B cell (primary cell): ENCODE results near the gene SEPTIN5. TPM values are rescaled to one million over a fixed set of nuclear protein-coding genes. Genes with fewer than 3 reads are reported as not detected.

Experiments
- ATAC-seq: fragments of 200-7000 bp; cut with Tn5 transposase; one replicate; pipeline ENCODE4 v1.10.0; 2021; ENCODE audit warnings: low read depth, mild to moderate bottlenecking, moderate number of reproducible peaks, moderate library complexity
- CTCF ChIA-PET: fragments of 350-600 bp; sonication (Branson Sonifier 250); formaldehyde crosslinking; loops from one replicate; lab custom pipeline; 2021; ENCODE audit warnings: antibody characterized with exemption, inconsistent platforms; lab: Charles Lee
- POLR2A ChIA-PET: fragments of 350-600 bp; sonication (Branson Sonifier 250); formaldehyde crosslinking; loops from one replicate; lab custom pipeline; 2021; ENCODE audit warnings: antibody characterized with exemption; lab: Charles Lee
- DNase-seq: peaks from one replicate; pipeline ENCODE4 v3.0.0; 2013
- H2AFZ ChIP-seq: 2 replicates; pipeline ENCODE4 v1.6.1; 2012; ENCODE audit warnings: mild to moderate bottlenecking, low read depth, low read length; ENCODE audit not compliant: insufficient read depth, poor library complexity, severe bottlenecking
- H3K27ac ChIP-seq, 2 donors: 1 replicate in 1 of 2; 2 replicates in 1 of 2; pipeline ENCODE4 v1.5.1; 2012 to 2013; ENCODE audit warnings: low read length in 2 of 2, mild to moderate bottlenecking in 2 of 2, moderate library complexity in 1 of 2
- H3K27me3 ChIP-seq, 4 experiments: fragments of 200-600 bp in 1 of 4; sonication (generic) in 1 of 4; replicated peaks in 1 of 4; 1 replicate in 2 of 4; 2 replicates in 2 of 4; pipeline versions ENCODE4 v1.6.1 to v1.7.0; 2013 to 2016; ENCODE audit warnings: low read length in 3 of 4, mild to moderate bottlenecking in 2 of 4, mixed read lengths in 1 of 4, moderate library complexity in 1 of 4; ENCODE audit not compliant: insufficient read depth in 4 of 4, control insufficient read depth in 3 of 4; ENCODE audit errors: control extremely low read depth in 1 of 4
- H3K36me3 ChIP-seq, 2 experiments: replicated peaks in 1 of 2; 1 replicate in 1 of 2; 2 replicates in 1 of 2; pipeline versions ENCODE4 v1.6.1 to v1.7.1; 2013; ENCODE audit warnings: low read length in 1 of 2; ENCODE audit not compliant: insufficient read depth in 2 of 2, control insufficient read depth in 1 of 2; ENCODE audit errors: control extremely low read depth in 1 of 2, extremely low read depth in 1 of 2
- H3K4me1 ChIP-seq, 2 donors: fragments of 200-600 bp in 1 of 2; sonication (generic) in 1 of 2; 1 replicate in 1 of 2; 2 replicates in 1 of 2; pipeline versions ENCODE4 v1.5.1 to v1.6.1; 2013 to 2017; ENCODE audit warnings: low read length in 2 of 2; ENCODE audit not compliant: control insufficient read depth in 2 of 2, insufficient read depth in 2 of 2
- H3K4me2 ChIP-seq: replicated peaks from 2 replicates; pipeline ENCODE3; 2012; ENCODE audit warnings: mild to moderate bottlenecking, low read depth, low read length; ENCODE audit not compliant: poor library complexity, severe bottlenecking
- H3K4me3 ChIP-seq, 5 experiments: fragments of 200-600 bp in 1 of 5; sonication (generic) in 1 of 5; 1 replicate in 3 of 5; 2 replicates in 2 of 5; pipeline versions ENCODE4 v1.5.1 to v1.7.0; 2011 to 2016; ENCODE audit warnings: low read length in 4 of 5, mild to moderate bottlenecking in 4 of 5, low read depth in 2 of 5, control low read depth in 1 of 5, moderate library complexity in 1 of 5; ENCODE audit not compliant: insufficient read depth in 1 of 5; ENCODE audit errors: control extremely low read depth in 1 of 5, extremely low read depth in 1 of 5
- H3K79me2 ChIP-seq: fragments of 200-600 bp; sonication (generic); one replicate; pipeline ENCODE4 v1.6.0; 2016; ENCODE audit warnings: low read length; ENCODE audit not compliant: control insufficient read depth, insufficient read depth
- H3K9ac ChIP-seq: fragments of 200-600 bp; sonication (generic); 2 replicates; pipeline ENCODE4 v1.6.1; 2017; ENCODE audit warnings: mild to moderate bottlenecking, low read length, moderate library complexity
- H3K9me3 ChIP-seq, 3 donors: one replicate each; pipeline versions ENCODE4 v1.6.1 to v1.7.1; 2013; ENCODE audit warnings: low read length in 2 of 3; ENCODE audit not compliant: control insufficient read depth in 2 of 3, insufficient read depth in 1 of 3; ENCODE audit errors: control extremely low read depth in 1 of 3
- H4K20me1 ChIP-seq: 2 replicates; pipeline ENCODE4 v1.6.0; 2012; ENCODE audit warnings: mild to moderate bottlenecking, low read length; ENCODE audit not compliant: insufficient read depth, control insufficient read depth, poor library complexity, severe bottlenecking
- H3K27ac Mint-ChIP-seq: one replicate; pipeline ENCODE4 v1.8.0; 2021; ENCODE audit warnings: mixed read lengths
- H3K27me3 Mint-ChIP-seq: one replicate; pipeline ENCODE4 v1.8.0; 2021; ENCODE audit warnings: mixed read lengths
- H3K4me1 Mint-ChIP-seq: one replicate; pipeline ENCODE4 v1.8.0; 2021; ENCODE audit warnings: mixed read lengths
- H3K4me3 Mint-ChIP-seq: one replicate; pipeline ENCODE4 v1.8.0; 2021; ENCODE audit warnings: mixed read lengths
- H3K9me3 Mint-ChIP-seq: one replicate; pipeline ENCODE4 v1.8.0; 2022; ENCODE audit warnings: mixed read lengths; ENCODE audit not compliant: insufficient read depth
- EZH2 ChIP-seq: IDR thresholded peaks from 2 replicates; pipeline ENCODE4 v1.6.1; 2012; ENCODE audit warnings: borderline replicate concordance, low read depth, mild to moderate bottlenecking, moderate library complexity, low read length; ENCODE audit not compliant: insufficient read depth, poor library complexity, severe bottlenecking
- WGBS: methylation state at CpG from one replicate; pipeline ENCODE4 v1.1.5; 2013; ENCODE audit warnings: missing lambda C conversion rate; ENCODE audit not compliant: insufficient coverage; 5-methylcytosine and 5-hydroxymethylcytosine counted together
- intact Hi-C: fragments of 100-400 bp; cut with micrococcal nuclease; formaldehyde crosslinking; loops from one replicate; pipeline ENCODE4 v1.10.0; 2022
- polyA plus RNA-seq: library from polyadenylated mRNA; depleted of rRNA; stranded (reverse); fragments of >200 nt; gene quantifications from 2 replicates; pipeline ENCODE4 v1.2.3, GENCODE V29; 2012
- total RNA-seq, 2 donors: library from RNA; stranded (reverse); fragments of 120-200 nt in 1 of 2; gene quantifications; 1 replicate in 1 of 2; 2 replicates in 1 of 2; pipeline versions ENCODE4 v1.2.3 to v1.2.4, GENCODE V29; 2013 to 2022
- TF ChIP-seq, protein P1 (sequence below): fragments of 200-600 bp; IDR thresholded peaks from one replicate; pipeline ENCODE4 v1.8.0; 2022; ENCODE audit warnings: antibody characterized with exemption, mild to moderate bottlenecking

Gene SEPTIN5
- total and polyA plus RNA-seq, 2 donors (not counting 1 experiment from before 2014, with no cell fraction given): 0.06 TPM; not detected in 1

DNA sequence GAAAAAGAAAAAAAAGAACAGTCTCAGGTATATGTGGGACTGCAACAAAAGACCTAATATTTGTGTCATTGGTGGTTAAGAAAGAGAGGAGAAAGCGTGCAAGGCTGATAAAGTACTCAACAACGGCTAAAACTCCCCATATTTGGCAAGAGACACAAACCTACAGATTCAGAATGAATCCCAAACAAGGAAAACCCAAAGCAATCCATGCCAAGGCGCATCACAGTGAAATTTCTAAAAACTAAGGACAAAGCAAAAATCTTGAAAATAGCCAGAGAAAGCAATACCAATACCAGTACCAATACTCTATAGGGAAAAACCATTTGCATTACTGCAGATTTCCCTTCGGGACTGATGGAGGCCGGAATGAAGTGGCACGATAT, 32.4 kb upstream of the SEPTIN5 start:
- ChIA-PET POLR2A (no interaction called here), CTCF (no interaction called here)
- Mint-ChIP-seq H3K4me3 (no peak overlapping the region), H3K9me3 (no peaks in the 10 kb centered on the region), H3K27ac (no peak overlapping the region), H3K4me1 (no peaks in the 10 kb centered on the region), H3K27me3 (peaks cover 22% of the 10 kb centered on the region)
- no peak for DNase-seq
- 80% methylated on average over 1 of the region's 6 CpGs for WGBS
- TF ChIP-seq, protein P1, sequence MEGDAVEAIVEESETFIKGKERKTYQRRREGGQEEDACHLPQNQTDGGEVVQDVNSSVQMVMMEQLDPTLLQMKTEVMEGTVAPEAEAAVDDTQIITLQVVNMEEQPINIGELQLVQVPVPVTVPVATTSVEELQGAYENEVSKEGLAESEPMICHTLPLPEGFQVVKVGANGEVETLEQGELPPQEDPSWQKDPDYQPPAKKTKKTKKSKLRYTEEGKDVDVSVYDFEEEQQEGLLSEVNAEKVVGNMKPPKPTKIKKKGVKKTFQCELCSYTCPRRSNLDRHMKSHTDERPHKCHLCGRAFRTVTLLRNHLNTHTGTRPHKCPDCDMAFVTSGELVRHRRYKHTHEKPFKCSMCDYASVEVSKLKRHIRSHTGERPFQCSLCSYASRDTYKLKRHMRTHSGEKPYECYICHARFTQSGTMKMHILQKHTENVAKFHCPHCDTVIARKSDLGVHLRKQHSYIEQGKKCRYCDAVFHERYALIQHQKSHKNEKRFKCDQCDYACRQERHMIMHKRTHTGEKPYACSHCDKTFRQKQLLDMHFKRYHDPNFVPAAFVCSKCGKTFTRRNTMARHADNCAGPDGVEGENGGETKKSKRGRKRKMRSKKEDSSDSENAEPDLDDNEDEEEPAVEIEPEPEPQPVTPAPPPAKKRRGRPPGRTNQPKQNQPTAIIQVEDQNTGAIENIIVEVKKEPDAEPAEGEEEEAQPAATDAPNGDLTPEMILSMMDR: no peak
- no peak for TF ChIP-seq EZH2
- no peak overlapping the region for H3K9ac ChIP-seq
- no peak overlapping the region for H3K4me2 ChIP-seq
- no peak overlapping the region for H3K27ac ChIP-seq
- ATAC-seq: no peak
- peaks cover 0 to 12% (median 5%) of the 10 kb centered on the region in 4 experiments for H3K27me3 ChIP-seq
- intact Hi-C loops: no loop called here
- no peak overlapping the region for H2AFZ ChIP-seq
- no peak overlapping the region for H3K4me3 ChIP-seq
- H3K79me2 ChIP-seq: no peaks in the 10 kb centered on the region
- no peaks in the 10 kb centered on the region for H3K36me3 ChIP-seq
- no peaks in the 10 kb centered on the region for H3K4me1 ChIP-seq
- H3K9me3 ChIP-seq: peaks cover 0 to 4% (median 0%) of the 10 kb centered on the region in 3 donors
- H4K20me1 ChIP-seq: no peaks in the 10 kb centered on the region

DNA sequence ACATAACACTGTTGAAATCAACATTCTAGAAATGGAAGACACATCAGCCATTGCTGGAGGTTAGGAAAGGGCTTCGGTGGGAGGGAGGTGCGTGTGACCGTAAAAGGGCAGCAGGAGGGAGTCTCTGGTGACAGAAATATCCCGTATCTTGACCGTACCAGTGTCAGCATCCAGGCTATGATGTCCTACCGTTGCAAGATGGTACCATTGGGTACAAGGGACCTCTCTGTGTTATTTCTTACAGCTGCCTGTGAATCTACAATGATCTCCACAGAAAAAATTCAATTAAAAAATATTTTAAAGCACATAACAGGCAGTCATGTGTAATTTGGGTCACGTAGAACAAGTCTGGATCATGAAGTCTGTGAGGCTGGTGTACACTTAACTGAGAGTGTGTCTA, 27.4 kb upstream of the SEPTIN5 start:
- no peaks in the 10 kb centered on the region for H3K9me3 Mint-ChIP-seq
- DNase-seq (no peak), ATAC-seq (no peak)
- CTCF ChIA-PET: no interaction called here
- Histone ChIP-seq H3K4me2 (no peak overlapping the region), H3K9ac (no peak overlapping the region), H3K36me3 (no peaks in the 10 kb centered on the region), H3K79me2 (no peaks in the 10 kb centered on the region), H3K4me3 (no peak overlapping the region), H2AFZ (no peak overlapping the region), H3K27me3 (no peaks in the 10 kb centered on the region), H3K27ac (no peak overlapping the region), H4K20me1 (no peaks in the 10 kb centered on the region), H3K9me3 (no peaks in the 10 kb centered on the region), H3K4me1 (no peaks in the 10 kb centered on the region)
- POLR2A ChIA-PET: no interaction called here
- 96% methylated on average over 6 of the region's 7 CpGs for WGBS
- intact Hi-C loops: no loop called here
- peaks cover 12% of the 10 kb centered on the region for H3K27me3 Mint-ChIP-seq
- H3K27ac Mint-ChIP-seq: no peak overlapping the region
- H3K4me1 Mint-ChIP-seq: no peaks in the 10 kb centered on the region
- H3K4me3 Mint-ChIP-seq: no peak overlapping the region
- TF ChIP-seq, protein P1: no peak
- no peak for TF ChIP-seq EZH2
